HG03095 (cell line): ENCODE data around the gene RNF213.

Source experiments
- ATAC-seq: cut with Tn5 transposase; IDR thresholded peaks from one replicate; pipeline ENCODE4 v1.9.1; 2021; ENCODE audit warnings: moderate library complexity; ENCODE audit not compliant: unreplicated experiment

The RNF213 gene

DNA sequence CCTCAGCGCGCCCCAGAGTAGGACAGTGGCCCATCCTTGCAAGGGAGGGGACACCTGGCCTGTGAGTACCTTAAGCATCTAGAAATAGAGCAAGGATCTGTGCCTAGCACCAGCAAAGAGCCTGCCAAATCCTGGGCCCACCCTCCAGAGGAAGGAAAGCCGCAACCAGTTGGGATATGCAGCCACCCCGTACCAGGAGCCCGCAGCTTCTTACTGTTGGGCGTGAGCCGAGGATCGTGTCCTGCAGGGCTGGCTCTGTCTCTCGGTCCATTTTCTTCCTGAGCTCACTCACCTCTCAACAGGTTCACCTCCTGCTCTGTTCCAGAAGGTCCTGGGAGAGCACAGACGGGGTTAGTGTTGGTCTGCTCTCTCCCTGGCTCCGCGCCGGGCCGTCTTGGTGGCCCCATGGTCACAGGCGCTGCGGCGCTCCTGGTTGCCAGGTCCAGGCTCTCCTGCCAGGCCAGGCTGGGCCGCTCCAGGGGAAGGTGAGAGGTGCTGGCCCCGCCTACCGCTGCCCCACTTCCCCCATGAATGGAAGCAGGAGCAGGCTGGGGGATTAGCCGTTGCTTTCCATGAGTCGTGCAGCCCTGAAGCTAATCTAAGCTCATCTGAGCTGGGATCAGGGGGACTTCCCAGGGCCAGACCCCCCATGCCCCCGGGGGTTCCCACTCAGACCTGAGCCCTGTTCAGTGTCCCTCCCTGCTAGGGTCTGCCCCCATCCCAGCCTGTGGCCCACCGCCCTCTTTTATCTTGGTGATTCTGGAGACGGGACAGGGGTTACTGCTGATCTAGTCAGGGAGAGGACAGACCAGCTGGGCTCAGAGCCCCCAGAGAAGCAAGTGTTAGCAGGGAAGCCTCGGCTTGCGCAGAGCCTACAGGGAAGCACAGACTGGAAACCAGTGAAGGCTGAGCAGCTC is 167.0 kb downstream of the RNF213 start:
- no peak for ATAC-seq

DNA sequence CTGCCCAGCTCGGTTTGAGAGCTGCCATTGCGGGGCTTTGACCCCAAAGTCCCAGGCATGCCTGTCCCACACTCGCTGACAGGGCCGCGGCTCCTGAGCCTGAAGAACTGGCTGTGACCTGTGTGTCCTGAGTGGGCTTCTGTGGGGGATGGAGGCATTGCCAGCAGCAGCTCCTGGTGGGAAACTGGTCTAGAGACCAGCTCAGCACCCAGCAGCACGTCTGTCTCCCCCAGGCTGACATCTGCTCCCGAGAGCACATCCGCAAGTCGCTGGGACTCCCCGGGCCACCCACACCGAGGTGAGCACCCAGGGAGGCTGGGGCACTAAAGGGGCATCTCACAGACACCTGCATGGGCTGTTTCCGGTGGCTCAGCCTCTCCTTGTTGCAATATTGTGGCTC is 167.7 kb downstream of the RNF213 start:
- ATAC-seq = no peak

DNA sequence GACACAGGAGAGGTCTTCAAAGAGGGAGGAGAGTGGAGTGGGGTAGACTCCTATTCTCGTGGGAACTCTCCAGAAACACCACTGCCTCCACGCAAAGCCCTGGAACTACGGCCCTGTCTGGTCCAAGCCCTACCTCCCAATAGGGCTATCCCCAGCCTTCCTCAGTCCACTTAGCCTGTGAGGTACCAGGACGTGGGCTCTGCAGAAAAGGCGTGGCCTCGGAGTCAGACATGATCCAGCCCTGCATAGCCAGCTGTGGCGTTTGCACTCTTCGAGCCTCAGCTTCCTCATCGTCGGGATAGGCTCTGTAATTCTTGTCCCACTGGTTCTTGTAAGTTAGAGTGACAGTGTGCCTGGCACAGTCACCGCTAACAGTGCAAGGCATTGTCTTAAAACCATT is 168.1 kb downstream of the RNF213 start:
- no peak for ATAC-seq

DNA sequence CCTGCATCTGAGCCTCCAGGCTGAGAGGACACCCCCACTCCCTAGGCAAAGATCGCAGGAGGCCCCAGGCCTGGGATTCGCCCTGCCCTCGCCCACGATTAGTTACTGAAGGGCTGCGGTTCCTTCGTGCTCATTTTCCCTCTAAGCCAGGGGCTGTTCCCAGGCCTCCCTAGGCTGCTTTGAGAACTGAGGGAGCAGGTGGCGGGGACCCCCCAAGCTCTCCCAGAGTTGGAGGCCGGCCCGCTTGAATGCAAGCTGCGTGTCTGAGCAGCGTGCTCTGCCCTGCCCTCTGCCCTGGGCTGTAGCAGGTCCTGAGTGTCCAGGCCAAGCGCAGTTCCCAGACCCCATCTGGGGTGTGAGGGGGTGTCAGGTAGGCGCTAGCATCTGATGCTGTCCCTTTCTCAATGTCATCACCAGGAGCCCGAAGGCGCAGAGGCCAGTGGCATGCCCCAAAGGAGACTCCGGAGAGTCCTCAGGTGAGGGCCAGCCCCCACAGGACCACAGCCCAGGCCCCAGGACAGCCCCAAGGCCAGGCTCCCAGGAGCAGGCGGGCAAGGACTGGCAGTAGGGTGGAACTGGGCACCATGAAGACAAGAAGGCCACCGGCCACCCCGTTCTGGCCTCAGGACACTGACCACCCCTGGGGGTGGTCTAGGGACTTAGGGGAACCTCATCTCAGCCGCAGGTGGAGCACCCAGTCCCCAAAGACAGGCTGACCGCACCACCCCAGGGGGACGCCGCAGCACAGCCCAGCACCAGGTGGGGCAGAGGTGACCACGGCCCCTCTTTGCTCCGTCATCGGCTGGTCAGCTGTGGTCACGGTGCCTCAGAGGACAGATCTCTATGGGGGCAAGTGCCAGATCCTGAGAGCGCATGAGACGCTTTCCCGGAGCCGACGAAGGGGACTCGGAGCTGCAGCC is 169.0 kb downstream of the RNF213 start:
- no peak for ATAC-seq

DNA sequence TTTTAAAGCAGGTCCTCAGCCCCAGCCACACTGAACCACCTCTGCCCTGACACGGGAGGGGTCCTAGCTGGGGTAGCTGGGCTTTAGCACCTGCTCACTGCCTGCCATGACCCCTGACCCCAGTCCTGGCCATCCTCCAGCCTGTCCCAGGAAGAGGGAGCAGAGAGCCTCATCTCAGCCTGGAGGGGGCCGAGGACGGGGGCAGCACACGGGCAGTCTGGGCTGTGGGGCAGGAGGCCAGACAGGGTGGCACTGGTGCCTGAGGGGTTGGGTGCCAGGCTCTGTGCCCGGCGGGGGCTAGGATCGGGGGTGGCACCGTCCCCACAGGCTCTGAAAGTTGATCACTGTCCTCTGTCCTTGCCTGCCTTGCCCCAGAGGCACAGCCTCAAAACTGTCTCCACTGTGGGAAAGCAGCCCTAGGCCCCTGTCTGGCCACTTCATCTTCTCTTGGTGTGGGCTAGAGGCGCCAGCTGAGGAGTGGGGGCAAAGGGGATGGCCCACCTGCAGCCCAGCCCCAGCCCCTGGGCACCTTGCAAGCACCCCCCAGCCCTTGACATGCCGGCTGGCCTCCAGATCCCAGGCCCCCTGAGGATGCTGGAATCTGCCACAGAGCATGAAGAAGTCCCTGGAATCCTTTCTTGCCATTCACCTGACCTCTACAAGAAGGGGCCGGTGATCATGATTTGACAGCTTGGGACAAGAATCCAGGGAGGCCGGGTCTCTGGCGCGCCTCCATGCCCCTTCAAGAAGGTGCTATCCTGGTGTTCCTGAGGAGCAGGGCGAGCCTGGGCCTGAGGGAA is 170.0 kb downstream of the RNF213 start:
- ATAC-seq = no peak

DNA sequence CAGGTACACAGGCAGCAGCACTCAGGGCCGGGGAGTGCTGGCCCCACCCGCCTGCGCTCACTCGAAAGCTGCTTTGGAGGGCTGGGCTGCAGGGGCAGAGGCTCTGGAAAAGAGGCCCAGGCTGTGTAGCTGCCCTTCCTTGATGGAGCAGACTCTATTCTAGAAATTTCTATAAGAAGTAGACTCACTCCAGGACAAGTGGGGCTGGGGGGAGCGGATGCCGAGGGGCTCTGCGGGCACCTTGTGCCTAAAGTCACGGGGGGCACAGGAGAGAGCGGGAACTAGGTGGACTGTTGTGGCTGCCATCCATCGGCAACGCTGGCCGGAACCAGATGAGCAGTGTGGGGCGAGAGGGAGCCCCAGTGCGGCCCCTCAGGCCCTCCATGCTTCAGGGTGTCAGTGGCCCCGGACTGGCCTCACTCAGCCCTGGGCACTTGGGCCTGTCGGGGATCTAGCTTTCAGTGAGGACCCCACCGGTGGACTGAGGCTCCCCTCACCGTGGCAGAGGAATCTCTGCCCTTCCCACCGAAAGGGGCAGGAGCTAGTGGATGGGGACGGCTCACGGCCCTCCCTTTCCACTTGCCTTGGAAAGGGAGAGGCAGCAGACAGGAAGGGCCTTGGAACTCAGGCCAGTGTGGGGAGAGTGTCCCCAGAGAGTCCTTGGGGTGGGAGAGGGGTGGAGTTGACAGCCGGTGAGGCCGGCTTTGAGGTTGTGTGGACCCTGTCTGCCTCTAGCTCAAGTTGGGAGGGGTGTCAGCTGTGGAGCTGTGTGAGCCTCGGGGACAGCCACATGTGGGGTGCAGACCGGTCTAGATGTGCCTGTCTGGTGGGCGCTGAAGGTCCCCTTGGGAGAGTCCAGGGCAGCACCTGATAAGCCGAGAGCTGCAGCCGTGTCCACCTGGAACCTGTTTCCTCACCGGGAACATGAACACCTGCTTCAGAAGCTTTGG is 170.9 kb downstream of the RNF213 start:
- no peak for ATAC-seq

DNA sequence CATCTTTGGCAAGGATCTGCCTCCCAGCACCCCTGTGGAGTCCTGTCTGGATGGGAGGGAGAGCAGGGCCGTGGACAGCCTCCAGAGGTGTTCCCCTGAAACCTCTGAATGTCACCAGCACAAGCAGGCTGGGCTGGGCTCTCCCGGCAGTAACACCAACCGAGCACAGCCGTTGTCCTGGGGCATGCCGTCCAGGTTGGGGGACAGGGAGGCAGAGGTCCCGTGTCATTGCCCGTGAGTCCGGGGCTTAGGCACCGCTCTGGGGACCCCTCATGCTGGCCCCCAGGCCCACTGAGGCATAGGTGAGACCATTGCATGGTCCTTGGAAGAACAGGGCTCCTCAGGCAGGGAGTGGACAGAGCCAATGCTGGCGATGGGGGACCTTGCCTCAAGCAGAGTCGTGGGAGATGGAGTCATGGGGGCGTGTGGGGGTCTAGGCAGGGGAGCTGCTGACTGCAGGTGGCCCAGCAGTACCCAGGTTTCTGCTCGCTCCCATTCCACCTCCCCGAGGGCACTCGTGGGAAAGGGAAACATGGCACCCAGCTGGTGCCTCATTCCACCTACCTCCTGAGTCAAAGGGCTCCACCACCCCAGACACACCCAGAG is 171.8 kb downstream of the RNF213 start:
- ATAC-seq = no peak

DNA sequence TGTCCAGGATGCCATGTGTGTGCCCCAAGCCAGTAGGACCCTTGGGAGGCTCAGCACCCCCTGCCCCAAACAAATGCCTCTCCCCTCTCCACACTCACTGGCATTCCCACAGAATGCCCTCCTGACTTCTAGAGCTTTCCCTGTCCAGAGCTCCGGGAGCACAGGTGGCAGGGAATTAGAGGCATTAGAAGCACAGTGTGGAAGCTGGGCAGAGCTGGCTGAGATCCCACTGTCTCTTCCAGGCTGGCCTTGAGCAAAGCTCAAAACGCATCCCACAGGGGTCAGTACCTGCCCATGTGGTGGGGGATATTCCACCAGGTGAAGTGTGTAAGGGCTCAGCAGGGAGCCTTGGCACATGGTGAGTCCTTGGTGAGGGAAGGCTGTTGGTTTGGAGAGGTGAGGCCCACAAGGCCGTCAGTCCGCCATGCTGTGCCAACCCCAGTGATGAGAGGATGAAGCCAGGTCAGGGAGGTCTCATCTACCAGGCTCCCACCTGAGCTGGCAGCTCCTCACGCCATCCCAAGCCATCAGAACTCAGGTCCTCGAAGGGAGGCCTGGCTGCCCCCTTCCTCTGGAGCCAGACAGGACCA is 172.4 kb downstream of the RNF213 start:
- ATAC-seq = no peak

DNA sequence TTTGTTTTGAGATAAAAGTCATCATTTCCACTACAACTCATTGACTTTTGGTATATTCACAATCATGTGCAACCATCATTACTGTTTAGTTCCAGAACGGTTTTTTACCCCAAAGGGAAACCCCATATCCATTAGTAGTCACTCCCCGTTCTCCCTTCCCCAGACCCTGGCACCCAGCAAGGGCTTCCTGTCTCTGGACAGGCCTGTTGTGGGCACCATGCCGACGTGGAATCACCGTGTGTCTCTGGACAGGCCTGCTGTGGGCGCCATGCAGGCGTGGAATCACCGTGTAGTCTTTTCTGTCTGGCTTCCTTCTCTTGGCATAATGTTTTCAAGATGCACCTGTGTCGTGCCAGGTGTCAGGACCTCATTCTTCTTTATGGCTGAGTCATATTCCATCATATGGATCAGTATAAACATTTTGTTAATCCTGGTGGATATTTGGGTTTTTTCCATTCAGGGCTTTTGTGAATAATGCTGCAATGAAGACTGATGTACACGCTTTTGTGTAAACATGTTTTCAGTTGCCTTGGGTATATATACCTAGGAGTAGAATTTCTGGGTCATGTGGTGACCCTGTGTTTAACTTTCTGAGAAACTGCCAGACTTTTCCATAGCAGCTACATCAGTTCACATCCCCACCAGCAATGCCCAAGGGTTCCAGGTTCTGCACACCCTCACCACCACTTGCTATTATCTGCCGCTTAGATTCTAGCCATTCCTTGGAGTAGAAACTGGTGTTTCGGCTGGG is 173.4 kb downstream of the RNF213 start:
- no peak for ATAC-seq

DNA sequence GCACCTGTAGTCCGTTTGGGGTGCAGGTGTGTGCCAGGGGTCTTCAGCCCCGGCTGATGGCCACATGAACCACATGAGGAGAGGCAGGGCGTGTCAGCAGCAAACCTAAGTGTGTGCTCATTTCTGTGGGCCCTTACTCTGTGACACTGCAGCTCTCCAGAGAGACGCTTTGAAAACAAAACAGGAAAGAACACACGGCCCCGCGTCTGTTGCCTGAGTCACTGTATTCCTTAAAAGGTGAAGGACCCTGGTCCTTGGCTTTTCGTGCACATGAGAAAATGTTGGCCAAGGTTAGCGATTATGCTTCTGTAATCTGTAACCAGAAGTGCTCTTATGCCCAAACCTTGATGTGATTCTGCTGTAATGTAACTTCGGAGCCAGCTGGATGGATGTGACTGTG is 176.9 kb downstream of the RNF213 start:
- ATAC-seq = no peak

DNA sequence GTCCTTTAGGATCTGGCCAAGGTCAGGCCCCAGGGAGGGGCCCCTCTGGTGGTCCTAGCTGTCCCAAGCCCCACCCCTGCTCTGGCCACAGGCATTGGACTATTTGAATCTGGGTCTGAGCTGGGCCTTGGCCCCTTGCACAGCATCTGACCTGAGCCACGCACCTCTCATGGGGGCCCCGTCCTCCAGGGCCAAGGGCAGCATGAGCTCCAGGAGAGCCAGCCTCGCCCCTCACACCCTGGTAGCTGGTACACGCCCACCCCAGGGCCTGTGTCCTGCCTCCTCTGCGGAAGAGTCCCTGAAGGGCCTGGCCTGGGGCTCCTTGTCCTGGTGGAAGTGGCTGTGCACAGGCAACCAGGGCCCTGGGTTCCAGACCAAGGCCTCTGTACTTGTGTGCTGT is 178.2 kb downstream of the RNF213 start:
- ATAC-seq = no peak

DNA sequence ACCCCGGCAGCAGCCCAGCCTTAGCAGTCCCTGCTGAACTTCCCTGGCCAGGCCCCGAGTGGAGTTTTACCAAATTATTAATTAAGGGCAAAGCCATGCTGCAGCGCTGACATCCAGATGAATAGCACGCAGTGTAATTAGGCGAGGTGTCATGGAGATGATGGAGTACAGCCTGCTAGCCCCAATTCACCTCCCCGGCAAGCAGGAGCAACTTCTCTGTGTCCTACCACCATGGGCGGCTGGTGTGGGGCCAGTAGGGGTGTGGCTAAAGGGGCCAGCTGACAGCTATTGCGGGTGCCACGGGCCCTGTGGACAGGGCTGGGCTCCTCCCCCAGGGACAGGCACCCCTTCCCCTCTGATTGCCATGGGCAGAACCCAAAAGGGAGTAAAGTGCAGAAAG is 178.8 kb downstream of the RNF213 start:
- ATAC-seq = no peak

DNA sequence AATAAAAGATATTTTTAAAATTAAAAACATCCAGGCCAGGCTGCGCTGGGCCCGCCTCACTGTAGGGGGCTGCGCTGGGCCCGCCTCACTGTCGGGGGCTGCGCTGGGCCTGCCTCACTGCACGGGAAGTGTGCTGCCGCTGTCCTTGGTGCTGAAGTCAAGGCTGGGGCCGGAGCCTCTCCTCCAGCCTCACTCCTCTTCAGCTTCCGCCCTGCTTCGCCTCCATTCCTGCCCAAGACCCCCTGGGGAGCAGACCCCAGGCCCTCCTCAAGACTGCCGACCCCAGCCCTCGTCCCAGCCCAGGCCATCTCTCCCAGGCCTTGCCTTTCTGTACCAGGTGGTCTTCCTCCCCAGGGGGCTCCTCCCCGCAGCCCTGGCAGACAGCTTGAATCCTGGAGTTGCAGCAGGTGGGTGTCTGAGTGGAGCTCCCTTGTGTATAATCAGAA is 180.5 kb downstream of the RNF213 start:
- no peak for ATAC-seq

DNA sequence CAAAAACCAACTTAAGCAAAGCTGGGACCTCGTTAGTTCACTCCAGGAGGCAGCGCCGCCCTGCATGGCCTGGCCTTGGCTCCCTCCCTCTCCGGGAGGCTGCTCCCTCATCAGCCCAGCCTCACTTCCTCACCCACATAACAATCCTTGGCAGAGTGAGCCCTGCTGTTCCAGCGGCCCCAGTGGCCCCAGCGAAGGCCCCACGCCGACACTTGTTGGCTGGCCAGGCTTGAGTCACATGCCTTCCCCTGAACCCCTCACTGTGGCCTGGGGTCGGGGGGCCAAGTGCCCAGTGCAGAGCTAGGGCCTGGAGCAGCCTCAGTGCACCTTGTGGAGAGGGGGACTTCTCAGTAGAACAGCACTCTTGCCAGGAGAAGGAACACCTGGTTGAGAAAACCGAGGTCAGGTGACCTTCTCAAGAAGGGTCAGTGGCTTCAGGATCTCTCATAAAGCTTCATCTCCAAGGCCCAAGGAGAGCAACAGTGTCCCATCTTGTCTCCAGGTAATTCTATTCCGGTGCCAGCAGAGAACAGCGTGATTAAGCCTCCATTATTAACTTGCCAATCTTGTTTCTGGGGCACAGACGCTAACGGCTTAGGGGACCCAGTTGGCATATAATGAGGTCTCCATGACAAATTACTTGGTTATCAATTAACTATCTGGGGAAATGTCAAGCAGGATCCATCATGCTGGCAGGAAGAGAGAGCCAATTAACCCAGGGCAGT is 181.1 kb downstream of the RNF213 start:
- no peak for ATAC-seq

DNA sequence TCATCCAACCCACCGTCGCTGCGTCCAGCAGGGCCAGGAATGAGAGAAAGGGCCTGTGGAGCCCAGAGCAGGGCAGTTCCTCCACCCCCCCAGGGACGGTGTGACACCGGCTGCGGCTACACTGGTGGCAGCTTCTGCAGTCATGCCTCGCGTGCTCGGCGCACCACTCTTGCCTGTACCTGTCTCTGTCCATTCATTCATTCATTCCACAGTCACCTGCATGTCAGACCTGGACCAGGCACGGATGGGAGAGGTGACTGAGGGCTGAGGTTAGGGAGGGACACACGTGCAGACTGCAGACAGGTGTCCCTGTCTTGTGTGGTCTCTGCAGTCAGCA is 181.6 kb downstream of the RNF213 start:
- ATAC-seq = no peak

DNA sequence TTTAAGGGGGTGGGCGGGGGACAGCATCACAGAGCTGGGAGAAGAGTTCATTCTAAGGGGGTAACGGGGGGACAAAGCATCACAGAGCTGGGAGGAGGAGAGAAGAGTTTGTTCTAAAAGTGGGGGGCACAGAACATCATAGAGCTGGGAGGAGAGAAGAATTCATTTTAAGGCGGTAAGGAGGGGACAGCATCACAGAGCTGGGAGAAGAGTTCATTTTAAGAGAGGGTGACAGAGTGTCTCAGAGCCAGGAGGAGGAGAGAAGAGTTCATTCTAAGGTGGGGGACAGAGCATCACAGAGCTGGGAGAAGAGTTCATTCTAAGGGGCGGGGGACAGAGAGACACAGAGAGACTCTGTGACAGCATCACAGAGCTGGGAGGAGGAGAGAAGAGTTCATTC is 182.1 kb downstream of the RNF213 start:
- no peak for ATAC-seq

DNA sequence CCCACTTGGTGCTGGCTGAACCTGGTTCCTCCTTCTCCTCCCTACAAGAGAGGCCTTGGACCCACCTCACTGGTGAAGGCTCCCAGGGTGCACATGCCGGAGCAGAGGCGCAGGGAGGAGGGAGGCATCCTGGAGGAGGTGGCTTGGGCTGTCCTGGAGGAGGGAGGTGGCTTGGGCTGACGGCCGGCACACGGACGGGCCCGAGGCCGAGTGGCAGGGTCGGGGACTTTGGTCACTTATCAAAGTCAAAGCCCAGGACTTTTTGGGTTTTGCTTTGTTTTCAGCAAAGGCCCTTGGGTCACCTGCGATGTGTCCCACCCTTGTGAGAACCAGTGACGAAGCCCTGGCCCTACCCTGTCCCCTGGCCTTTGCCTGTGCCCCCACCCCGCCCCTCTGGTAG is 182.8 kb downstream of the RNF213 start:
- no peak for ATAC-seq
